Cardiac muscle cell (in vitro differentiated cells and primary cell): Measurements from ENCODE around the gene TTLL3. TPM values are rescaled to one million over a fixed set of nuclear protein-coding genes. Genes with fewer than 3 reads are reported as not detected.
"Not testable (repeated sequence)": the region's sequence is repeated elsewhere in the genome, so short reads cannot be mapped to it uniquely, and the experiment has no call there.

ENCODE experiments used
- DNase-seq, 2 donors: peaks; one replicate each; pipeline versions ENCODE4 v3.0.0 to v3.0.0-alpha.2; 2010 to 2017; ENCODE audit warnings: low read depth in 1 of 2, low spot score in 1 of 2
- H3K27ac ChIP-seq: fragments of 200-600 bp; sonication (generic); 2 replicates; pipeline ENCODE4 v1.5.1; 2016
- H3K27me3 ChIP-seq: fragments of 200-600 bp; sonication (generic); 2 replicates; pipeline ENCODE4 v1.6.0; 2016; ENCODE audit warnings: control low read depth
- H3K36me3 ChIP-seq: fragments of 200-600 bp; sonication (generic); 2 replicates; pipeline ENCODE4 v1.5.1; 2016; ENCODE audit warnings: control low read depth
- H3K4me1 ChIP-seq: fragments of 200-600 bp; sonication (generic); 2 replicates; pipeline ENCODE4 v1.8.1; 2017; ENCODE audit warnings: low read depth, mild to moderate bottlenecking, mixed run types
- H3K4me3 ChIP-seq: fragments of 200-600 bp; sonication (generic); 2 replicates; pipeline ENCODE4 v1.5.1; 2016; ENCODE audit warnings: mild to moderate bottlenecking
- H3K9me3 ChIP-seq: fragments of 200-600 bp; sonication (generic); 2 replicates; pipeline ENCODE4 v1.5.1; 2017; ENCODE audit warnings: low read depth, mild to moderate bottlenecking, control low read depth
- CTCF ChIP-seq: IDR thresholded peaks from 2 replicates; pipeline ENCODE4 v1.5.1; 2012; ENCODE audit warnings: low read depth, mild to moderate bottlenecking, low read length
- polyA plus RNA-seq: library from polyadenylated mRNA; unstranded; fragments of >200 nt; fragmentation: Nextera tagmentation; extraction: Ambion mirVana; gene quantifications from 2 replicates; pipeline ENCODE4 v1.2.1, GENCODE V29; 2016
- total RNA-seq: library from RNA; depleted of rRNA; stranded (reverse); fragments of >200 nt; gene quantifications from 2 replicates; pipeline ENCODE4 v1.2.3, GENCODE V29; 2016

Gene TTLL3
- total and polyA plus RNA-seq, 2 experiments from 2014 or later, result 29.4 to 59.6 TPM

GRCh38 chr3:9862391-9863057, 52.5 kb downstream of the TTLL3 start:
- H3K27me3 ChIP-seq, result no peaks in the 10 kb centered on the region
- H3K9me3 ChIP-seq, result no peaks in the 10 kb centered on the region
- no peaks in the 10 kb centered on the region for H3K36me3 ChIP-seq
- TF ChIP-seq CTCF, result peak; percentile 59
- H3K27ac ChIP-seq, result peak overlapping the region; percentile 7
- no peak overlapping the region for H3K4me3 ChIP-seq
- peaks cover 20% of the 10 kb centered on the region for H3K4me1 ChIP-seq
- peak; percentile 78 to 82 for DNase-seq

- Histone ChIP-seq H3K36me3 (no peaks in the 10 kb centered on the region), H3K4me3 (no peak overlapping the region), H3K27me3 (no peaks in the 10 kb centered on the region), H3K9me3 (no peaks in the 10 kb centered on the region), H3K4me1 (peaks cover 20% of the 10 kb centered on the region), H3K27ac (peak overlapping the region; percentile 7)
- no peak for TF ChIP-seq CTCF
- DNase-seq, result peak in 1 of 2 donors; percentile 29
Observed at GRCh38 chr3:9863058-9863772, 53.2 kb downstream of the TTLL3 start.

GRCh38 chr3:9864200-9864927, 54.3 kb downstream of the TTLL3 start:
- H3K4me1 ChIP-seq, result peaks cover 20% of the 10 kb centered on the region
- peak; percentile 87 to 97 for DNase-seq
- no peaks in the 10 kb centered on the region for H3K9me3 ChIP-seq
- TF ChIP-seq CTCF, result no peak
- H3K27me3 ChIP-seq, result no peaks in the 10 kb centered on the region
- peak overlapping the region; percentile 96 for H3K27ac ChIP-seq
- H3K36me3 ChIP-seq, result no peaks in the 10 kb centered on the region
- no peak overlapping the region for H3K4me3 ChIP-seq

- not testable (repeated sequence) for H3K9me3 ChIP-seq, H3K27me3 ChIP-seq, H3K4me3 ChIP-seq, H3K36me3 ChIP-seq, DNase-seq
- peak overlapping the region; percentile 96 for H3K27ac ChIP-seq
- peaks cover 20% of the 10 kb centered on the region for H3K4me1 ChIP-seq
Observed at GRCh38 chr3:9865125-9865637, 55.1 kb downstream of the TTLL3 start.

- Histone ChIP-seq H3K36me3 (no peaks in the 10 kb centered on the region), H3K4me3 (no peak overlapping the region), H3K4me1 (peaks cover 15% of the 10 kb centered on the region), H3K27ac (no peak overlapping the region), H3K9me3 (no peaks in the 10 kb centered on the region), H3K27me3 (no peaks in the 10 kb centered on the region)
- TF ChIP-seq CTCF, result no peak
- peak in 1 of 2 donors; percentile 61 for DNase-seq
Observed at GRCh38 chr3:9866639-9867038, 56.6 kb downstream of the TTLL3 start.
